Astrocyte of the spinal cord (primary cell): Measurements from ENCODE around the gene SOS1.
"Not testable (repeated sequence)": the region's sequence is repeated elsewhere in the genome, so short reads cannot be mapped to it uniquely, and the experiment has no call there.

Experiments
- DNase-seq: peaks from one replicate; pipeline ENCODE4 v3.0.0; 2011; ENCODE audit warnings: low read depth, low spot score
- H3K4me3 ChIP-seq: 2 replicates; pipeline ENCODE4 v1.5.1; 2011; ENCODE audit warnings: low read depth, mild to moderate bottlenecking, low read length, moderate library complexity
- CTCF ChIP-seq: IDR thresholded peaks from 2 replicates; pipeline ENCODE4 v1.5.1; 2012; ENCODE audit warnings: low read depth, mild to moderate bottlenecking, low read length, inconsistent platforms
- in situ Hi-C: cut with HindIII; loops from 2 replicates; pipeline ENCODE4 v1.10.0; 2017; ENCODE audit warnings: low sequenced_read_pairs

SOS1 gene

DNA sequence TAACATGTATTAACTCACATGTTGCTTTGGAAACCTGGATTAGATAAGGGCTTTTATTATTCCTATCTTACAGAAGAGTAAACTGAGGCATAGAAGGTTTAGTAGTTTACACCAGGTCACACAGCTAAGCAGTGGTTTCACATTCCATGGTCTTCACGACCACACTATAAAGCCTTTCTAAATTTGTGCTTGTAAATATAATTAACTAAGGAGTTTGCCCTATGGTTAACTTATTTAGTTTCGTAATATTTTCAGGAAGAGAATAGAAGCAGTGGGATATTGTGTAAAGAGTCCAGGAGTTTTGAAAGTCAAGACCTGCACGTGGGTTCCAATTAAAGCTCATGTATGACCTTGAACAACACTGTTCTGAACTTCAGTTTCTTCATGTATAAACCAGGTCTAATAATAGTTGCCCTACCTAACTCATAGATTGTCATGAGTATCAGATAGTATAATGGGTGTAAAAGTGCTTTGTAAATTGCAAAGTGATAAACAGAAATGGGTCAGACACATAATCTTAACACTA is 19.5 kb upstream of the SOS1 start:
- no peak for TF ChIP-seq CTCF
- no peak for DNase-seq
- in situ Hi-C loops, result no loop called here

DNA sequence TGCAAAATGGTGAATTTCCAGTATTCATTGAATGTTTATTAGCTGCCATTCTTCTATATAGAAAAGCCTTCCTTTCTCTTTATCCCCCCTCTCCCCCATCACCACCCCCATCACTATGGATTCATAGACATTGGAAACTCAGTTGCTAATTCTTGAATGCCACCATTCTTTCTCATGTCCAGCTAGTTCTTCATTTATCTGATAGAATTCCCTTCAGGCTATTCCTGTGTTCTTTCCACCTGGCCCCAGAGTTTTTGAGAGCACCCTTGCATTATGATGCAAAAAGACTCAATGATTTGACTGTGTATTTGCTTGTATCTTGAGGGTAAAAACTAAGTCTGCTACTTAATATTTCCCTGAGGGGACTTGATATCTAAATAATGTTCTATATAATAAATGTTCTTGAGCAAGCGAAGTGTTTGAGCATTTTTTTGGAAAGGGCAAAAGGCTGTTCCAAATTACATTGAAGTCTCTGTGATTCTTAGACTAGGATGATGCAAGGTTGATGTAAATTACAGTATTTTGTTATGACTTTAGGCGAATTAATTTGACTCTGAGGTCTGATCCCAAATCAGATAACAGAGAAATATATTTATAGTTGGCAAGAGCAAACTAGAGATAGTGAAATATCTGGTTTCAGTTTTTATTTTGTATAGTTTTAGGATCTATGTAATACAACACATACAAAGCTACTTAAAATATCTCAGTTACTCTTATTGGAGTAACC is 18.8 kb upstream of the SOS1 start:
- in situ Hi-C loops, result no loop called here
- no peak for TF ChIP-seq CTCF
- no peak for DNase-seq
- no peak overlapping the region for H3K4me3 ChIP-seq

More for the DNA sequence above, 19.5 kb upstream of the SOS1 start:
- no peak overlapping the region for H3K4me3 ChIP-seq

DNA sequence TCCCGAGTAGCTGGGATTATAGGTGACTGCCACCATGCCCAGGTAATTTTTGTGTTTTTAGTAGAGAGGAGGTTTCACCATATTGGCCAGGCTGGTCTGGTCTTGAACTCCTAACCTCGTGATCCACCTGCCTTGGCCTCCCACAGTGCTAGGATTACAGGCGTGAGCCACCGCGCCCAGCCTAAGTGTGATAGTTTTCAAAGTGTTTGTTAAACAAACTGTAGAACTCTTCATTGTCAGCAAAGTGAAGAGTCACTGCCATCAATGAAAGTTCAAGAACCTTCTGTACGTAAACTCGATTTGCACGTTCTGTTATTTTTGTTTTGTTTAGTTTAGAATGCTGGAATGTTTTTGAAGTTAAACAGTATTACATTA is 18.0 kb upstream of the SOS1 start:
- DNase-seq, result no peak
- in situ Hi-C loops, result no loop called here
- no peak for TF ChIP-seq CTCF
- no peak overlapping the region for H3K4me3 ChIP-seq

DNA sequence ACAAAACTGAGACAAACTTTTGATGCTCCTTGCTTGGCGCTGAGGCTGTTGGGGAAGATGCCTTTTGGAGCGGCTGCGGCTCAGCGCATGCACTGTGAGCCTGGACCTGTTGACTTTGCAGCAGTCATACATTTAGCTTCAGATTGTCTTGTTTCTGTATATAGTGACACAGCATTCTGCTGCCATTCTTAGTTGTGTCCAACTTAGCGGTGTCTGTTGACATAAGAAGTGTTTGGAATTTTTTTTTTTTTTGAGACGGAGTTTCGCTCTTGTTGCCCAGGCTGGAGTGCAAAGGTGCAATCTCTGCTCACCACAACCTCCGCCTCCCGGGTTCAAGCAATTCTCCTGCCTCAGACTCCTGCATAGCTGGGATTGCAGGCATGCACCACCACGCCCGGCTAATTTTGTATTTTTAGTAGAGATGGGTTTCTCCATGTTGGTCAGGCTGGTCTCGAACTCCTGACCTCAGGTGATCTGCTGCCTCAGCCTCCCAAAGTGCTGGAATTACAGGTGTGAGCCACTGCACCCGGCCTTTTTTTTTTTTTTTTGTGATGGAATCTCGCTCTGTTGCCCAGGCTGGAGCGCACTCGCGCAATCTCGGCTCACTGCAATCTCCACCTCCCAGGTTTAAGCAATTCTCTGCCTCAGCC is 17.5 kb upstream of the SOS1 start:
- H3K4me3 ChIP-seq, DNase-seq, in situ Hi-C loops: not testable (repeated sequence)

- no peak overlapping the region for H3K4me3 ChIP-seq
- DNase-seq, result no peak
- TF ChIP-seq CTCF, result no peak
- in situ Hi-C loops, result no loop called here
Observed at GRCh38 chr2:39136799-39137198, 15.9 kb upstream of the SOS1 start.

DNA sequence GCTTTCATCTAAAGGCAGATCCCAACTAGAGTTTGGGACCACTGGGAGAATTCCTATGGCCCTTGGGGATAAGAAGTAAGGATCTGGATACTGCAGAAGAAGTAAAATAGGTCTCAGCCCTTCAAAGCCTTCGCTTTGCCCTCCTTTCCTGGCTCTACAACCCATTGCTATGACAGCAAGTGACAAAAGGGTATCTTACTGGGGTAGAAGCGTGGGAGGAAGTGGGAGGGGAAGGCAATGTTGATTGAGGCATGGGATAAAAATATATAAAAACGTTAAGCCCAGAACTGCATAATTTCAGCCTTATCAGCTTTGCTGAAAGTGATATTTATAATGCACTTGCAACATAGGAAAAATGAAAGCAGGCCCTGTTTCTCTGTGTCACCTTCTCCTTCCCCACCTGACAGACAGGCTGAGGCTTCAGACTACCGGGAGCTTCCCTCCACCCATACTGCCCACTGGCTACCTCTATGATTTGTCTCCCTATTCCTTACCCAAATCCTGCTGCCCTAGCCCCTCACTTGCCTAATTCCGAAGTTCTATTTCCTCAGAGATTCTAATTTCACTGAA is 14.9 kb upstream of the SOS1 start:
- H3K4me3 ChIP-seq, result no peak overlapping the region
- in situ Hi-C loops, result no loop called here
- DNase-seq, result no peak
- TF ChIP-seq CTCF, result no peak

- no peak for DNase-seq
- no peak overlapping the region for H3K4me3 ChIP-seq
- no peak for TF ChIP-seq CTCF
- in situ Hi-C loops, result no loop called here
Observed at GRCh38 chr2:39133215-39133851, 12.5 kb upstream of the SOS1 start.
